HepG2 (cell line): ENCODE results near the gene IP6K1. TPM values are rescaled to one million over a fixed set of nuclear protein-coding genes. Genes with fewer than 3 reads are reported as not detected.
"Not testable (repeated sequence)": the region's sequence is repeated elsewhere in the genome, so short reads cannot be mapped to it uniquely, and the experiment has no call there.

Source experiments
- ATAC-seq: fragments of 200-7000 bp; cut with Tn5 transposase; 3 replicates; pipeline ENCODE4 v1.9.1; 2020; ENCODE audit warnings: mild to moderate bottlenecking, moderate library complexity
- BruUV-seq: library from RNA; stranded (reverse); fragments of 400-500 nt; replicated peaks from 2 replicates; lab custom pipeline; 2021; lab: Mats Ljungman, UMichigan
- CTCF ChIA-PET: fragments of 300-600 bp; formaldehyde crosslinking; extraction: SDS; loops from one replicate; lab custom pipeline; 2021; ENCODE audit warnings: low total read pairs, inconsistent platforms, low intra/inter-chr PET ratio; lab: Yijun Ruan, JAX
- POLR2A ChIA-PET: fragments of 350-600 bp; sonication (Branson Sonifier 250); formaldehyde crosslinking; loops from one replicate; lab custom pipeline; 2020; ENCODE audit warnings: antibody characterized with exemption, inconsistent platforms; lab: Yijun Ruan, JAX
- DNase-seq: peaks from one replicate; pipeline ENCODE4 v3.0.0-alpha.2; 2015; ENCODE audit warnings: low spot score
- FAIRE-seq: peaks from 3 replicates; lab custom pipeline; 2011; peaks lifted over from hg19 to GRCh38; lab: Jason Lieb, UNC
- H2AFZ ChIP-seq: one replicate; pipeline ENCODE4 v1.6.1; 2011; ENCODE audit warnings: low read length, inconsistent platforms
- H3K27ac ChIP-seq: fragments of 300-600 bp; 3 replicates; pipeline ENCODE4 v1.8.0; 2011; ENCODE audit warnings: mixed run types, mild to moderate bottlenecking, mixed read lengths, low read length, inconsistent platforms; ENCODE audit not compliant: insufficient read depth; ENCODE audit errors: extremely low read length
- H3K27me3 ChIP-seq, 2 experiments: fragments of 200-600 bp in 1 of 2; 2 replicates in 1 of 2; 3 replicates in 1 of 2; pipeline versions ENCODE4 v1.6.0 to v1.8.0; 2011; ENCODE audit warnings: low read length in 2 of 2, mild to moderate bottlenecking in 2 of 2, moderate library complexity in 2 of 2, inconsistent platforms in 1 of 2; ENCODE audit not compliant: insufficient read depth in 2 of 2, control insufficient read depth in 1 of 2
- H3K36me3 ChIP-seq, 2 experiments: fragments of 200-600 bp in 1 of 2; replicated peaks in 1 of 2; 2 replicates in 1 of 2; 3 replicates in 1 of 2; pipeline versions ENCODE4 v1.5.1 to v1.8.0; 2011; ENCODE audit warnings: low read length in 2 of 2, inconsistent platforms in 1 of 2; ENCODE audit not compliant: insufficient read depth in 2 of 2, control insufficient read depth in 1 of 2
- H3K4me1 ChIP-seq: 2 replicates; pipeline ENCODE4 v1.5.1; 2012; ENCODE audit warnings: low read length, inconsistent platforms; ENCODE audit not compliant: insufficient read depth
- H3K4me2 ChIP-seq: 2 replicates; pipeline ENCODE4 v1.6.0; 2011; ENCODE audit warnings: low read depth, low read length, inconsistent platforms
- H3K4me3 ChIP-seq, 3 experiments: fragments of 200-600 bp in 1 of 3; sonication (generic), shearing (Covaris generic) in 1 of 3; replicated peaks in 1 of 3; 2 replicates each; pipeline ENCODE4 v1.5.1; 2011 to 2016; ENCODE audit warnings: low read length in 3 of 3, inconsistent platforms in 2 of 3, low read depth in 2 of 3, mild to moderate bottlenecking in 2 of 3, control low read depth in 1 of 3, mixed read lengths in 1 of 3; ENCODE audit not compliant: insufficient read depth in 1 of 3
- H3K79me2 ChIP-seq: one replicate; pipeline ENCODE4 v1.6.1; 2011; ENCODE audit warnings: low read length, inconsistent platforms; ENCODE audit not compliant: insufficient read depth
- H3K9ac ChIP-seq: 2 replicates; pipeline ENCODE4 v1.6.0; 2011; ENCODE audit warnings: mild to moderate bottlenecking, low read depth, low read length, inconsistent platforms; ENCODE audit not compliant: insufficient read depth
- H3K9me3 ChIP-seq: 2 replicates; pipeline ENCODE4 v1.5.1; 2012; ENCODE audit warnings: mild to moderate bottlenecking, low read length
- H4K20me1 ChIP-seq: 2 replicates; pipeline ENCODE4 v1.6.0; 2011; ENCODE audit warnings: inconsistent platforms, mild to moderate bottlenecking, low read length, moderate library complexity; ENCODE audit not compliant: insufficient read depth
- NFYB ChIP-seq: sonication (generic); formaldehyde crosslinking; IDR thresholded peaks from 2 replicates; pipeline ENCODE4 v1.4.0; 2020; ENCODE audit warnings: missing genetic modification reagents
- NFYC ChIP-seq: IDR thresholded peaks from 2 replicates; pipeline ENCODE4 v1.6.1; 2016; ENCODE audit warnings: missing genetic modification reagents, missing compliant biosample characterization
- ZNF121 ChIP-seq: sonication (generic); formaldehyde crosslinking; IDR thresholded peaks from 2 replicates; pipeline ENCODE4 v1.5.0; 2020; ENCODE audit warnings: mild to moderate bottlenecking, missing genetic modification reagents
- WGBS: methylation state at CpG from one replicate; pipeline ENCODE4 v1.1.6; 2017; ENCODE audit warnings: low lambda C conversion rate; 5-methylcytosine and 5-hydroxymethylcytosine counted together
- in situ Hi-C: cut with HindIII; loops from 2 replicates; pipeline ENCODE4 v1.10.0; 2017; ENCODE audit warnings: low pct_unique_long_range_greater_than_20kb; ENCODE audit not compliant: extremely low pct_ligation_motif_present
- intact Hi-C: fragments of 100-400 bp; cut with micrococcal nuclease; formaldehyde crosslinking; loops from one replicate; pipeline ENCODE4 v1.10.0; 2022; ENCODE audit not compliant: unreplicated experiment
- polyA plus RNA-seq, 8 experiments: library from polyadenylated mRNA; depleted of rRNA in 3 of 8; stranded (reverse) in 7 of 8; unstranded in 1 of 8; fragments of >200 nt; fragmentation: Illumina TruSeq in 4 of 8; extraction: Trizol in 4 of 8; gene quantifications; 2 replicates each; pipeline versions ENCODE4 v1.2.1 to v1.2.3, GENCODE V29; 2011 to 2016; ENCODE audit warnings: low read depth in 4 of 8, missing spikeins in 1 of 8, mixed read lengths in 1 of 8; ENCODE audit not compliant: insufficient read depth in 1 of 8
- total RNA-seq, 5 experiments: library from RNA; depleted of rRNA; stranded (reverse); fragments of >200 nt; fragmentation: Illumina TruSeq; extraction: Trizol; gene quantifications; 2 replicates each; pipeline ENCODE4 v1.2.3, GENCODE V29; 2016; ENCODE audit warnings: low read depth in 1 of 5

Gene IP6K1
- total and polyA plus RNA-seq, 2 of the 13 experiments (the other 11 are each of a cell fraction or from before 2014, with no cell fraction given) = 17.7 to 29.7 TPM

GRCh38 chr3:49780080-49780974, 6.0 kb downstream of the IP6K1 start (continued):
- no peak for TF ChIP-seq NFYB (CRISPR knock-in tag)

- no peak for FAIRE-seq
- H3K4me2 ChIP-seq = 0 out of 2 replicates have a peak overlapping the region, but pooled peaks have one; percentile 25
- TF ChIP-seq ZNF121 (peak; percentile 65; the same call in 1 of the 2 replicates), NFYC (CRISPR knock-in tag) (no peak)
- TF ChIP-seq, all 625 proteins: peak for 1
- Histone ChIP-seq H3K27ac (no peak overlapping the region), H3K79me2 (peaks cover 73% of the 10 kb centered on the region), H2AFZ (no peak overlapping the region), H3K4me1 (peaks cover 39% of the 10 kb centered on the region), H3K36me3 (peaks cover 5 to 27% of the 10 kb centered on the region in 2 experiments), H3K9ac (no peak overlapping the region), H4K20me1 (peaks cover 11% of the 10 kb centered on the region; the same call in 1 of the 2 replicates), H3K9me3 (no peaks in the 10 kb centered on the region), H3K27me3 (no peaks in the 10 kb centered on the region), H3K4me3 (no peak overlapping the region)
- no peak for ATAC-seq
- ChIA-PET POLR2A (no interaction called here), CTCF (no interaction called here)
- DNase-seq = no peak
- WGBS = 97% methylated on average over 5 of the region's 5 CpGs
- in situ Hi-C loops = no loop called here
- intact Hi-C loops = no loop called here
- TSS peak; percentile 31 for BruUV-seq
These were observed 6.8 kb downstream of the IP6K1 start for GRCh38 chr3:49779358-49780079.

- H2AFZ ChIP-seq, ATAC-seq, H3K4me3 ChIP-seq, H3K27ac ChIP-seq, CTCF ChIA-PET, H3K4me2 ChIP-seq, DNase-seq, FAIRE-seq, BruUV-seq, H3K27me3 ChIP-seq, H3K9me3 ChIP-seq, in situ Hi-C loops, intact Hi-C loops, H3K9ac ChIP-seq: not testable (repeated sequence)
- POLR2A ChIA-PET = interaction anchor here (0.6 kb wide), 1 partner anchor 49 kb away, joined by 3 read pairs; no protein-coding TSS in a partner anchor
- peaks cover 25% of the 10 kb centered on the region for H3K4me1 ChIP-seq
- WGBS = 95% methylated on average over 8 of the region's 8 CpGs
- peaks cover 77% of the 10 kb centered on the region for H3K79me2 ChIP-seq
- H3K36me3 ChIP-seq = peaks cover 2 to 30% of the 10 kb centered on the region in 2 experiments; a peak in 4 of 5 replicates
- peaks cover 11% of the 10 kb centered on the region; the same call in 1 of the 2 replicates for H4K20me1 ChIP-seq
These were observed 10.2 kb downstream of the IP6K1 start for GRCh38 chr3:49776101-49776500.
